Fibroblast of lung (primary cell): ENCODE measurements around the gene TPM2. TPM values are rescaled to one million over a fixed set of nuclear protein-coding genes. Genes with fewer than 3 reads are reported as not detected.

Experiments
- DNase-seq, 2 donors: peaks; one replicate each; pipeline versions ENCODE4 v3.0.0 to v3.0.0-alpha.2; 2010; ENCODE audit warnings: low read depth in 2 of 2
- H2AFZ ChIP-seq: 2 replicates; pipeline ENCODE4 v1.5.1; 2012; ENCODE audit warnings: low read length, control low read depth, inconsistent platforms
- H3K27ac ChIP-seq: 2 replicates; pipeline ENCODE4 v1.5.1; 2011; ENCODE audit warnings: low read length, control low read depth; ENCODE audit not compliant: insufficient read depth
- H3K27me3 ChIP-seq: 2 replicates; pipeline ENCODE4 v1.5.1; 2011; ENCODE audit warnings: mild to moderate bottlenecking, low read length; ENCODE audit not compliant: control insufficient read depth, insufficient read depth
- H3K36me3 ChIP-seq: 2 replicates; pipeline ENCODE4 v1.5.1; 2011; ENCODE audit warnings: low read length; ENCODE audit not compliant: control insufficient read depth, insufficient read depth
- H3K4me1 ChIP-seq: 2 replicates; pipeline ENCODE4 v1.5.1; 2011; ENCODE audit warnings: low read length; ENCODE audit not compliant: control insufficient read depth, insufficient read depth; ENCODE audit errors: extremely low read depth
- H3K4me2 ChIP-seq: 2 replicates; pipeline ENCODE4 v1.5.1; 2011; ENCODE audit warnings: low read length, control low read depth; ENCODE audit not compliant: insufficient read depth; ENCODE audit errors: extremely low read depth
- H3K4me3 ChIP-seq, 4 experiments: fragments of 200-600 bp in 1 of 4; sonication (generic) in 1 of 4; replicated peaks in 1 of 4; 2 replicates each; pipeline ENCODE4 v1.5.1; 2011 to 2016; ENCODE audit warnings: low read length in 4 of 4, low read depth in 3 of 4, mild to moderate bottlenecking in 3 of 4, control low read depth in 2 of 4, inconsistent platforms in 1 of 4, mixed read lengths in 1 of 4; ENCODE audit not compliant: insufficient read depth in 1 of 4; ENCODE audit errors: control extremely low read depth in 1 of 4
- H3K79me2 ChIP-seq: 2 replicates; pipeline ENCODE4 v1.5.1; 2012; ENCODE audit warnings: mild to moderate bottlenecking, low read length, inconsistent platforms; ENCODE audit not compliant: control insufficient read depth, insufficient read depth
- H3K9ac ChIP-seq: 2 replicates; pipeline ENCODE4 v1.5.1; 2011; ENCODE audit warnings: mild to moderate bottlenecking, low read length, control low read depth; ENCODE audit not compliant: insufficient read depth
- H3K9me3 ChIP-seq: 2 replicates; pipeline ENCODE4 v1.5.1; 2012; ENCODE audit warnings: low read depth, low read length; ENCODE audit not compliant: control insufficient read depth, insufficient read depth
- H4K20me1 ChIP-seq: 2 replicates; pipeline ENCODE4 v1.5.1; 2011; ENCODE audit warnings: low read length; ENCODE audit not compliant: control insufficient read depth, insufficient read depth; ENCODE audit errors: extremely low read depth
- CTCF ChIP-seq, 2 donors: IDR thresholded peaks in 1 of 2; conservative IDR thresholded peaks in 1 of 2; 1 replicate in 1 of 2; 2 replicates in 1 of 2; pipeline ENCODE4 v1.5.1; 2011 to 2012; ENCODE audit warnings: low read length in 2 of 2, control low read depth in 1 of 2, inconsistent platforms in 1 of 2, low read depth in 1 of 2, mild to moderate bottlenecking in 1 of 2
- EZH2 ChIP-seq: IDR thresholded peaks from 2 replicates; pipeline ENCODE4 v1.5.1; 2012; ENCODE audit warnings: low read length, control low read depth, mild to moderate bottlenecking; ENCODE audit errors: missing control alignments
- polyA plus RNA-seq, 2 donors: library from polyadenylated mRNA; depleted of rRNA in 1 of 2; stranded (reverse) in 1 of 2; unstranded in 1 of 2; fragments of >200 nt; gene quantifications; 2 replicates each; pipeline ENCODE4 v1.2.1, GENCODE V29; 2011 to 2012; ENCODE audit warnings: missing spikeins in 1 of 2
- total RNA-seq: library from RNA; depleted of rRNA; stranded (reverse); fragments of >200 nt; gene quantifications from 2 replicates; pipeline ENCODE4 v1.2.1, GENCODE V29; 2014

Gene TPM2
- total and polyA plus RNA-seq, 2 donors (not counting 1 experiment from before 2014, with no cell fraction given), result 1,003 to 1,927 TPM

GRCh38 chr9:35665471-35665818 is 24.3 kb downstream of the TPM2 start:
- peak overlapping the region; percentile 77 for H2AFZ ChIP-seq
- DNase-seq, result no peak
- peaks cover 15% of the 10 kb centered on the region for H3K4me1 ChIP-seq
- peak overlapping the region; percentile 97 for H3K4me2 ChIP-seq
- TF ChIP-seq CTCF (conservative IDR thresholded peaks at IDR 0.05 in 1 of 2, IDR thresholded peaks at IDR 0.05 in 1 of 2; ENCODE audit: low read depth in 1 of 2, low read length in 2 of 2), result no peak
- no peak for TF ChIP-seq EZH2
- H3K9ac ChIP-seq, result peak overlapping the region; percentile 17
- H3K9me3 ChIP-seq, result no peaks in the 10 kb centered on the region
- H4K20me1 ChIP-seq, result no peaks in the 10 kb centered on the region
- H3K27me3 ChIP-seq, result no peaks in the 10 kb centered on the region
- H3K79me2 ChIP-seq, result peaks cover 7% of the 10 kb centered on the region
- H3K4me3 ChIP-seq, result peak overlapping the region; percentile 48 to 73 (median 63)
- H3K36me3 ChIP-seq, result peaks cover under 1% of the 10 kb centered on the region
- H3K27ac ChIP-seq, result peak overlapping the region; percentile 34

GRCh38 chr9:35664531-35665470 is 24.9 kb downstream of the TPM2 start, which contains the start of gene ARHGEF39:
ARHGEF39 (minus strand) TSS chr9:35665195; CDS start chr9:35665169, 26 bp downstream.
- no peaks in the 10 kb centered on the region for H4K20me1 ChIP-seq
- H3K27ac ChIP-seq, result peak within 1 kb of the TSS; percentile 62
- peak within 1 kb of the TSS; percentile 97 for H3K4me2 ChIP-seq
- H3K9me3 ChIP-seq, result no peaks in the 10 kb centered on the region
- H3K79me2 ChIP-seq, result peaks cover 10% of the 10 kb centered on the region
- peak within 1 kb of the TSS; percentile 52 to 73 (median 63) for H3K4me3 ChIP-seq
- H3K4me1 ChIP-seq, result peaks cover 15% of the 10 kb centered on the region
- peaks cover 2% of the 10 kb centered on the region for H3K36me3 ChIP-seq
- peak within 1 kb of the TSS; percentile 77 for H2AFZ ChIP-seq
- no peaks in the 10 kb centered on the region for H3K27me3 ChIP-seq
- TF ChIP-seq CTCF (conservative IDR thresholded peaks at IDR 0.05 in 1 of 2, IDR thresholded peaks at IDR 0.05 in 1 of 2; ENCODE audit: low read depth in 1 of 2, low read length in 2 of 2), result peak in 1 of 2 donors; percentile 17
- TF ChIP-seq EZH2, result no peak
- DNase-seq, result peak; percentile 70 to 74
- peak within 1 kb of the TSS; percentile 60 for H3K9ac ChIP-seq

- no peak for TF ChIP-seq CTCF (conservative IDR thresholded peaks at IDR 0.05 in 1 of 2, IDR thresholded peaks at IDR 0.05 in 1 of 2; ENCODE audit: low read depth in 1 of 2, low read length in 2 of 2)
- TF ChIP-seq EZH2, result no peak
- H3K79me2 ChIP-seq, result peaks cover 18% of the 10 kb centered on the region
- no peak for DNase-seq
- H3K4me1 ChIP-seq, result peaks cover 21% of the 10 kb centered on the region
- H2AFZ ChIP-seq, result no peak overlapping the region
- no peaks in the 10 kb centered on the region for H3K27me3 ChIP-seq
- H3K36me3 ChIP-seq, result peaks cover 2% of the 10 kb centered on the region
- no peak overlapping the region for H3K27ac ChIP-seq
- no peak overlapping the region for H3K4me2 ChIP-seq
- H3K9ac ChIP-seq, result no peak overlapping the region
- H3K9me3 ChIP-seq, result no peaks in the 10 kb centered on the region
- H3K4me3 ChIP-seq, result no peak overlapping the region
- no peaks in the 10 kb centered on the region for H4K20me1 ChIP-seq
These were observed 27.3 kb downstream of the TPM2 start for GRCh38 chr9:35662437-35662836.
